Psoas muscle (tissue), 8 donors: ENCODE results near the gene ENPP3. TPM values are rescaled to one million over a fixed set of nuclear protein-coding genes. Genes with fewer than 3 reads are reported as not detected.

ENCODE experiments used
- ATAC-seq, 4 donors: fragments of 200-7000 bp; cut with Tn5 transposase; one replicate each; pipeline ENCODE4 v1.9.1; 2020; ENCODE audit warnings: moderate library complexity in 3 of 4, mild to moderate bottlenecking in 2 of 4
- DNase-seq, 2 donors: peaks; one replicate each; pipeline ENCODE4 v3.0.0-alpha.2; 2020
- H3K27ac ChIP-seq: fragments of 200-600 bp; one replicate; pipeline ENCODE4 v1.8.0; 2022
- H3K27me3 ChIP-seq, 3 donors: fragments of 200-600 bp in 1 of 3; one replicate each; pipeline versions ENCODE4 v1.6.1 to v1.8.0; 2013 to 2022; ENCODE audit warnings: low read length in 2 of 3, mild to moderate bottlenecking in 2 of 3, moderate library complexity in 1 of 3; ENCODE audit not compliant: insufficient read depth in 3 of 3
- H3K36me3 ChIP-seq, 2 donors: fragments of 200-600 bp in 1 of 2; one replicate each; pipeline versions ENCODE4 v1.6.1 to v1.8.0; 2013 to 2022; ENCODE audit warnings: low read depth in 1 of 2, mild to moderate bottlenecking in 1 of 2, moderate library complexity in 1 of 2; ENCODE audit not compliant: insufficient read depth in 1 of 2
- H3K4me1 ChIP-seq: fragments of 200-600 bp; one replicate; pipeline ENCODE4 v1.8.0; 2022
- H3K4me3 ChIP-seq: fragments of 200-600 bp; one replicate; pipeline ENCODE4 v1.8.0; 2022; ENCODE audit warnings: mild to moderate bottlenecking
- H3K9me3 ChIP-seq: fragments of 200-600 bp; one replicate; pipeline ENCODE4 v1.8.0; 2022
- CTCF ChIP-seq: fragments of 200-600 bp; IDR thresholded peaks from one replicate; pipeline ENCODE4 v1.8.0; 2022; ENCODE audit warnings: antibody characterized with exemption
- WGBS, 3 donors: extraction: QIAGEN DNeasy Blood & Tissue Kit; methylation state at CpG; one replicate each; pipeline versions ENCODE4 v1.1.6 to v1.1.7; 2013; 5-methylcytosine and 5-hydroxymethylcytosine counted together
- intact Hi-C, 2 donors: fragments of 100-400 bp; cut with DNase I; formaldehyde crosslinking; loops; one replicate each; pipeline versions ENCODE4 v1.11.0 to v1.14.2; 2022
- polyA plus RNA-seq, 3 donors: library from polyadenylated mRNA; stranded (reverse); fragments of 200-250 nt; gene quantifications; one replicate each; pipeline ENCODE4 v1.2.3, GENCODE V29; 2013
- total RNA-seq, 4 donors: library from RNA; stranded (reverse); fragmentation: NEBNext Ultra II Directional in 2 of 4; extraction: Animal tissue kit (Norgen Biotek cat#: 25700) in 2 of 4; gene quantifications; one replicate each; pipeline versions ENCODE4 v1.2.1 to v1.2.4, GENCODE V29; 2021 to 2023
- donor health status: healthy with polysubstance abuse.
- donor health status: DM: no; HTN: no; CAD: no; lungs with moderate emphysema.
- donor health status: Bipolar disorder and iron deficiency.
- donor health status: healthy.
- donor health status: DM: yes; HTN: yes; CAD: no.
- donor health status: DM: no; HTN: no; CAD: no.
- donor health status: DM: no; HTN: no; CAD: no.
- donor health status: DM: yes; HTN: yes; CAD: no.

ENPP3 gene
- total and polyA plus RNA-seq, 7 donors: 0.04 to 0.34 (median 0.13) TPM; not detected in 1

DNA sequence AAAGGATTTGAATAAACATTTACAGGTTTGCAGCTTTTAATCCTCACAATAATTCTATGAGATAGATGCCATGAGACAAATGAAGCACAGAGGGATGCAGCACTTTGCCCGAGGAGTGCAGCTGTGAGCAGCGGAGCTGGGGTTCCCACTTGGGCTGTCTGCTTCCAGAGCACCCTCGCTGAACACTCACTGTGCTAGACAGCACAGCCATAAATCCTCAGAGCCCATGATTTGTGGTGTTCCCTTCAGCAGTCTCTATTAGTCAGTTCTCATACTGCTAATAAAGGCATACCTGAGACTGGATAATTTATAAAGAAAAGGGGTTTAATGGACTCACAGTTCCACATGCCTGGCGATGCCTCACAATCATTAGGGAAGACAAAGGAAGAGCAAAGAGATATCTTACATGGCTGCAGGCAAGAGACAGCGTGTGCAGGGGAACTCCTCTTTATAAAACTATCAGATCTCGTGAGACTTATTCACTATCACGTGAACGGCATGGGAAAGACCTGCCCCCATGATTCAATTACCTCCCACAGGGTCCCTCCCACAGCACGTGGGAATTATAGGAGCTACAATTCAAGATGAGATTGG, 99.0 kb downstream of the ENPP3 start:
- no peak for ATAC-seq
- H3K36me3 ChIP-seq: no peaks in the 10 kb centered on the region
- DNase-seq: no peak
- no peak overlapping the region for H3K27ac ChIP-seq
- no peak for TF ChIP-seq CTCF
- H3K9me3 ChIP-seq: no peaks in the 10 kb centered on the region
- no peaks in the 10 kb centered on the region for H3K4me1 ChIP-seq
- H3K27me3 ChIP-seq: no peaks in the 10 kb centered on the region
- no peak overlapping the region for H3K4me3 ChIP-seq
- intact Hi-C loops: no loop called here
- WGBS, 3 donors: 62 to 70% (median 66%) methylated on average over 9 of the region's 9 CpGs

GRCh38 chr6:131736811-131737210, 99.7 kb downstream of the ENPP3 start:
- no peaks in the 10 kb centered on the region for H3K4me1 ChIP-seq
- no peaks in the 10 kb centered on the region for H3K9me3 ChIP-seq
- H3K36me3 ChIP-seq: no peaks in the 10 kb centered on the region
- no peak for TF ChIP-seq CTCF
- intact Hi-C loops: no loop called here
- WGBS, 3 donors: 98 to 100% (median 100%) methylated on average over 1 of the region's 1 CpG
- DNase-seq: no peak
- no peak overlapping the region for H3K4me3 ChIP-seq
- H3K27ac ChIP-seq: no peak overlapping the region
- no peak for ATAC-seq
- no peaks in the 10 kb centered on the region for H3K27me3 ChIP-seq

GRCh38 chr6:131739136-131739535, 102.0 kb downstream of the ENPP3 start:
- TF ChIP-seq CTCF: no peak
- Histone ChIP-seq H3K4me3 (no peak overlapping the region), H3K27ac (no peak overlapping the region), H3K36me3 (no peaks in the 10 kb centered on the region), H3K9me3 (no peaks in the 10 kb centered on the region), H3K27me3 (no peaks in the 10 kb centered on the region), H3K4me1 (no peaks in the 10 kb centered on the region)
- WGBS, 3 donors: 38 to 51% (median 44%) methylated on average over 5 of the region's 5 CpGs
- no peak for ATAC-seq
- DNase-seq: no peak
- intact Hi-C loops: no loop called here

- H3K36me3 ChIP-seq: no peaks in the 10 kb centered on the region
- DNase-seq (no peak), ATAC-seq (no peak)
- intact Hi-C loops: no loop called here
- 81 to 86% (median 84%) methylated on average over 4 of the region's 4 CpGs for WGBS, 3 donors
- no peak for TF ChIP-seq CTCF
- H3K4me3 ChIP-seq: no peak overlapping the region
- H3K27ac ChIP-seq: no peak overlapping the region
- H3K9me3 ChIP-seq: no peaks in the 10 kb centered on the region
- H3K27me3 ChIP-seq: no peaks in the 10 kb centered on the region
- H3K4me1 ChIP-seq: no peaks in the 10 kb centered on the region
Observed at GRCh38 chr6:131740161-131740560, 103.1 kb downstream of the ENPP3 start.
